Gastroesophageal sphincter (tissue), 4 donors: ENCODE data around the gene VWC2L. TPM values are rescaled to one million over a fixed set of nuclear protein-coding genes. Genes with fewer than 3 reads are reported as not detected.

ENCODE experiments used
- ATAC-seq: fragments of 150-250 bp; one replicate; pipeline ENCODE4 v1.9.1; 2016; ENCODE audit warnings: mild to moderate bottlenecking, moderate library complexity
- H3K27ac ChIP-seq, 4 donors: fragments of 200-600 bp; sonication (generic) in 3 of 4; 1 replicate in 3 of 4; 2 replicates in 1 of 4; pipeline ENCODE4 v1.5.1; 2016 to 2019
- H3K27me3 ChIP-seq: fragments of 200-600 bp; sonication (generic); one replicate; pipeline ENCODE4 v1.5.1; 2019
- H3K36me3 ChIP-seq, 2 donors: fragments of 200-600 bp; sonication (generic); one replicate each; pipeline ENCODE4 v1.5.1; 2019; ENCODE audit warnings: control low read depth in 1 of 2
- H3K4me1 ChIP-seq, 3 donors: fragments of 200-600 bp; sonication (generic); 1 replicate in 2 of 3; 2 replicates in 1 of 3; pipeline ENCODE4 v1.5.1; 2016 to 2019; ENCODE audit warnings: control low read depth in 2 of 3
- H3K4me3 ChIP-seq, 2 donors: fragments of 200-600 bp; sonication (generic); one replicate each; pipeline ENCODE4 v1.5.1; 2019; ENCODE audit warnings: mild to moderate bottlenecking in 1 of 2, moderate library complexity in 1 of 2
- H3K9me3 ChIP-seq, 3 donors: fragments of 200-600 bp; sonication (generic); one replicate each; pipeline ENCODE4 v1.5.1; 2017 to 2019; ENCODE audit warnings: control low read depth in 2 of 3
- EP300 ChIP-seq: sonication (generic); formaldehyde crosslinking; IDR thresholded peaks from one replicate; pipeline ENCODE4 v1.6.1; 2017; ENCODE audit warnings: antibody characterized with exemption, mild to moderate bottlenecking
- POLR2A ChIP-seq, 2 donors: fragments of 450-650 bp; IDR thresholded peaks; one replicate each; pipeline ENCODE4 v1.6.1; 2017; ENCODE audit warnings: antibody characterized with exemption in 2 of 2, mild to moderate bottlenecking in 2 of 2, moderate library complexity in 1 of 2
- POLR2AphosphoS5 ChIP-seq: sonication (generic); formaldehyde crosslinking; IDR thresholded peaks from one replicate; pipeline ENCODE4 v1.6.1; 2017; ENCODE audit warnings: antibody characterized with exemption
- WGBS, 2 donors: methylation state at CpG; one replicate each; pipeline ENCODE4 v1.1.5; 2018; ENCODE audit warnings: low coverage in 1 of 2; 5-methylcytosine and 5-hydroxymethylcytosine counted together
- total RNA-seq, 4 donors: library from RNA; depleted of rRNA; stranded (reverse); fragments of >200 nt; gene quantifications; one replicate each; pipeline ENCODE4 v1.1.0, GENCODE V29; 2016
- TF ChIP-seq, protein P1 (sequence below), 4 experiments: fragments of 200-600 bp in 2 of 4; fragments of 450-650 bp in 2 of 4; sonication (generic) in 1 of 4; IDR thresholded peaks; one replicate each; pipeline ENCODE4 v1.5.1; 2017 to 2019; ENCODE audit warnings: antibody characterized with exemption in 4 of 4, mild to moderate bottlenecking in 2 of 4, moderate library complexity in 2 of 4

VWC2L gene
- total RNA-seq, 4 donors from 2014 or later: 0.27 TPM; not detected in 3

DNA sequence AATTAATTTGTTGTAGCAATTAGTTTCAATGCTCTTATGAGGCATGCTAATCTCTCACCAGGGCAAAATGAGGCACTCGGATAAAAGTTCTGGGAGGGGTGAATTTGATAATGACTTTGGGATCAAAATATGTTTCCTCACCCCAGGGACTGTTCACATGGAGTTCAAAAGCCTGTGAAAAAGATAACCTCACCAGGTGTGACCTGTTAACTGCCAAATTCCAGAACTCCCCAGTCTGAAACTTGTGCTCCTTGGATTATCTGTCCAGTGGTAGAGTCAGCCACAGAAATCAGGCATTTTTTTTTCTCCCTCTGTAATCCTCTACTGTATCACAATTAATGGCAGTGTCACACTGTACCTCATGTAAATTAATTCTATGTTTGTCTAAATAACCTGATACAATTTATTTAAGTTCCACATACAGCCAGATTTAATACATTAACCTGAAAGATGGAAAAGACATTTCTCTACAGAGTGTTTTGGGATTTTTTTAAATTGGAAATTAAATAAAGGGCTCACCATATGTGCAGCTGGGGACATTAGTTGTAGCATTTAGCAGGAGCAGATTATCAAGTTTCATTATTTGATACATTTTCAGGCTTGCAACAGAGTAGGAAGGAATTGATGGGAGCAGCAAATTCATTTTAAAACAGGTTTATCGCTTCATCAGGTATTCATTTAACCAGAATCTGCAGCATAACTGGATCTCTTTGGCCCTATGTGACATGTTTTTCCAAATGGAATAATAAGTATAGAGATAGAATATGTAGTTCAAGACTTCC, 191.2 kb downstream of the VWC2L start:
- WGBS, 2 donors: 81 to 90% methylated on average over 2 of the region's 2 CpGs
- H3K27me3 ChIP-seq: no peaks in the 10 kb centered on the region
- H3K9me3 ChIP-seq: no peaks in the 10 kb centered on the region
- TF ChIP-seq POLR2A (IDR thresholded peaks at IDR 0.05): no peak
- TF ChIP-seq, protein P1, sequence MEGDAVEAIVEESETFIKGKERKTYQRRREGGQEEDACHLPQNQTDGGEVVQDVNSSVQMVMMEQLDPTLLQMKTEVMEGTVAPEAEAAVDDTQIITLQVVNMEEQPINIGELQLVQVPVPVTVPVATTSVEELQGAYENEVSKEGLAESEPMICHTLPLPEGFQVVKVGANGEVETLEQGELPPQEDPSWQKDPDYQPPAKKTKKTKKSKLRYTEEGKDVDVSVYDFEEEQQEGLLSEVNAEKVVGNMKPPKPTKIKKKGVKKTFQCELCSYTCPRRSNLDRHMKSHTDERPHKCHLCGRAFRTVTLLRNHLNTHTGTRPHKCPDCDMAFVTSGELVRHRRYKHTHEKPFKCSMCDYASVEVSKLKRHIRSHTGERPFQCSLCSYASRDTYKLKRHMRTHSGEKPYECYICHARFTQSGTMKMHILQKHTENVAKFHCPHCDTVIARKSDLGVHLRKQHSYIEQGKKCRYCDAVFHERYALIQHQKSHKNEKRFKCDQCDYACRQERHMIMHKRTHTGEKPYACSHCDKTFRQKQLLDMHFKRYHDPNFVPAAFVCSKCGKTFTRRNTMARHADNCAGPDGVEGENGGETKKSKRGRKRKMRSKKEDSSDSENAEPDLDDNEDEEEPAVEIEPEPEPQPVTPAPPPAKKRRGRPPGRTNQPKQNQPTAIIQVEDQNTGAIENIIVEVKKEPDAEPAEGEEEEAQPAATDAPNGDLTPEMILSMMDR (IDR thresholded peaks at IDR 0.05): no peak
- TF ChIP-seq EP300: no peak
- TF ChIP-seq POLR2AphosphoS5: no peak
- no peak overlapping the region for H3K4me3 ChIP-seq
- no peaks in the 10 kb centered on the region for H3K36me3 ChIP-seq
- H3K27ac ChIP-seq: no peak overlapping the region
- no peaks in the 10 kb centered on the region for H3K4me1 ChIP-seq
- ATAC-seq: no peak

DNA sequence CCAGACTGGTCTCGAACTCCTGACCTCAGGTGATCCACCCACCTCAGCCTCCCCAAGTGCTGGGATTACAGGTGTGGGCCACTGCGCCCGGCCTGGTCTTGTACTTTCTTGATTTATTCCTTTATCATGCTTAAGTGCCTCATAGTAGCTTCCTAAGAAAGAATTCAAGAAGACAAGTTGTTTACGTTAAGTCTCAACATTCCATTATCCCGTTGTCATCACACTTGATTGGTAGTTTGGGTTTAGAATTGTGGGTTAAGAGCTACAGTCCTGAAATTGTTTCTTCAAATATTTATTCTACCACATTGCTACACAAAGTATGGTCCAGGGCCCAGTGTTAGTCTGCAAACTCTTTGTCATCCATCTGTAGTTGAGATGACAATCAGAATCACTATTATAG, 194.0 kb downstream of the VWC2L start:
- Histone ChIP-seq H3K4me3 (no peak overlapping the region), H3K4me1 (no peaks in the 10 kb centered on the region), H3K36me3 (no peaks in the 10 kb centered on the region), H3K27ac (no peak overlapping the region), H3K27me3 (no peaks in the 10 kb centered on the region), H3K9me3 (no peaks in the 10 kb centered on the region)
- no peak for ATAC-seq
- TF ChIP-seq POLR2AphosphoS5: no peak
- no peak for TF ChIP-seq EP300
- TF ChIP-seq POLR2A (IDR thresholded peaks at IDR 0.05): no peak
- TF ChIP-seq, protein P1 (IDR thresholded peaks at IDR 0.05): no peak
- 57 to 59% methylated on average over 4 to 5 of the region's 5 CpGs for WGBS, 2 donors

DNA sequence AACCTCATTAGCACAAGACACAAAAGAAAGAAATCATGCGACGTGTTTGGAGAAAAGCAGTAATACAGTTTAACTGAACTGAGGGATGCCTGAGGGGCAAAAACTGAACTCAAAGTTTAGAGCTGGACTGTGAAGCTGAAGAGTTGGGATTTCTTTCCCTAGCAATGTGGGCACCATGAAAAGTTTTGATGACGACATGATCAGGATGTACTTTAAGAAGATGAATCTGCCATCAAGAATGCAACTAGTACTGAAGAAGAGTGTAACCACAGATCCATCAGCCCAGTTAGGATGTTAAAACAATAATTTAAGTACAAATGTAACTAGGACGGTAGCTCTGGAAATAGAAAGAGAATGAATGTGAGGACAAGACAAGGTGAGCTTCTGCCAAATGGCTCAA, 196.2 kb downstream of the VWC2L start:
- Histone ChIP-seq H3K27ac (no peak overlapping the region), H3K4me3 (no peak overlapping the region), H3K27me3 (no peaks in the 10 kb centered on the region), H3K4me1 (no peaks in the 10 kb centered on the region), H3K9me3 (no peaks in the 10 kb centered on the region), H3K36me3 (no peaks in the 10 kb centered on the region)
- WGBS, 2 donors: 70 to 75% methylated on average over 4 of the region's 4 CpGs
- no peak for ATAC-seq
- TF ChIP-seq POLR2AphosphoS5: no peak
- no peak for TF ChIP-seq EP300
- TF ChIP-seq POLR2A (IDR thresholded peaks at IDR 0.05): no peak
- TF ChIP-seq, protein P1 (IDR thresholded peaks at IDR 0.05): no peak

DNA sequence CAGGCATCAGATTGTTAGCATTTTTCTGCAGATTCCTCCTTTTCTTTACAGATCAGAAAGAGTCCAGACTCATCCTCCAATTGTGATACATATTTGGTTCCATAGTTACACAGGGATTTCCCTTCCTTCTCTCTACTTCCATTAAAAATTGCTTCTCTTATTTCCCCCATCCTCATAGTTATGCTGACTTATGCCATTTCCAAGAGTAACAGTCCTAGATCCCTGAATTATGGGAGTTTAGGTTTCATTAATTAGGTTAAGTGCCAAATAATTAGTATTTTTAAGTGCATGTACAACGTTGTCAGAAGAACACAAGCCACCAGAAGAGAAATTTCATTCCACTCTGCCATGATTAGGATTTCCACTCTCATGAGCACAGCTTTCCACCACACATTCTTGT, 200.2 kb downstream of the VWC2L start:
- 35 to 44% methylated on average over 1 of the region's 1 CpG for WGBS, 2 donors
- Histone ChIP-seq H3K4me3 (no peak overlapping the region), H3K4me1 (no peaks in the 10 kb centered on the region), H3K27me3 (no peaks in the 10 kb centered on the region), H3K9me3 (peaks cover 0 to 5% (median 0%) of the 10 kb centered on the region in 3 donors), H3K36me3 (no peaks in the 10 kb centered on the region), H3K27ac (no peak overlapping the region)
- TF ChIP-seq EP300 (no peak), POLR2A (IDR thresholded peaks at IDR 0.05) (no peak), POLR2AphosphoS5 (no peak)
- TF ChIP-seq, protein P1 (IDR thresholded peaks at IDR 0.05): no peak
- no peak for ATAC-seq

DNA sequence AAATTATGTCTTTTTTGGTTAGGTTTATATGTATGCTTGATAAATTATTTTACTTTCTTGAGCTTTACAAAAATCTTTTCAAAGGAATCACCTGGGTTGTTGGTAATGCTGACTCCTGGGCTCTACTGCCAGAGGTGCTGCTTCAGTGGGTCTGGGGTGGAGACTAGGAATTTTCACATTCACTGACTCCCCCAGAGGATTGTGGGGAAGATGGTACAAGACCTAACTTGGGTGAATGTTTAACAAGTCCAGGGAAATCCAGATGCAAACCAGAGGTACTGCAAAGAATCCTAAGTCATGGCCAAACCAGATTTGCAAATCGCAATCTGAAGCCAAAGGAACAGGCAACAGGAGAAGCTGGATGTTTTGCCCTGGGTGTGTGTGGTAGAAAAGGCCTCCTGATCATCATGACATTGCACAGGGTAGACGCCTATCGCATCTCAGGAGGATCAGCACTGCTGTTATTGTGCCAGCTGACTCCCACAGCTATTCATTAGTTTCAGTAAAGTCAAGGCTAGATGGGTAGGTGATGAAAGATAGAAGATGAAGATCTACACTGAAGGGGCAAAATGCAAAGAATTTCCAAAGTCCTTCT, 213.4 kb downstream of the VWC2L start:
- no peaks in the 10 kb centered on the region for H3K9me3 ChIP-seq
- no peak overlapping the region for H3K27ac ChIP-seq
- H3K36me3 ChIP-seq: no peaks in the 10 kb centered on the region
- H3K4me3 ChIP-seq: no peak overlapping the region
- no peak for ATAC-seq
- TF ChIP-seq POLR2AphosphoS5 (no peak), POLR2A (IDR thresholded peaks at IDR 0.05) (no peak), EP300 (no peak)
- TF ChIP-seq, protein P1 (IDR thresholded peaks at IDR 0.05): no peak
- H3K4me1 ChIP-seq: no peaks in the 10 kb centered on the region
- H3K27me3 ChIP-seq: no peaks in the 10 kb centered on the region
- WGBS, 2 donors: 68% methylated on average over 3 of the region's 3 CpGs; no CpG with 5 or more reads in 1 of the 2 donors
